ENCODE data around the gene SLC7A5. TPM values are rescaled to one million over a fixed set of nuclear protein-coding genes. Genes with fewer than 3 reads are reported as not detected.
A peak's percentile ranks its signal among the peaks of the same experiment; 100 is the strongest.
"Not testable (repeated sequence)": the region's sequence is repeated elsewhere in the genome, so short reads cannot be mapped to it uniquely, and the experiment has no call there.

The SLC7A5 gene
- total and polyA plus RNA-seq, 12 donors = 1.2 to 15.3 (median 4.1) TPM

DNA sequence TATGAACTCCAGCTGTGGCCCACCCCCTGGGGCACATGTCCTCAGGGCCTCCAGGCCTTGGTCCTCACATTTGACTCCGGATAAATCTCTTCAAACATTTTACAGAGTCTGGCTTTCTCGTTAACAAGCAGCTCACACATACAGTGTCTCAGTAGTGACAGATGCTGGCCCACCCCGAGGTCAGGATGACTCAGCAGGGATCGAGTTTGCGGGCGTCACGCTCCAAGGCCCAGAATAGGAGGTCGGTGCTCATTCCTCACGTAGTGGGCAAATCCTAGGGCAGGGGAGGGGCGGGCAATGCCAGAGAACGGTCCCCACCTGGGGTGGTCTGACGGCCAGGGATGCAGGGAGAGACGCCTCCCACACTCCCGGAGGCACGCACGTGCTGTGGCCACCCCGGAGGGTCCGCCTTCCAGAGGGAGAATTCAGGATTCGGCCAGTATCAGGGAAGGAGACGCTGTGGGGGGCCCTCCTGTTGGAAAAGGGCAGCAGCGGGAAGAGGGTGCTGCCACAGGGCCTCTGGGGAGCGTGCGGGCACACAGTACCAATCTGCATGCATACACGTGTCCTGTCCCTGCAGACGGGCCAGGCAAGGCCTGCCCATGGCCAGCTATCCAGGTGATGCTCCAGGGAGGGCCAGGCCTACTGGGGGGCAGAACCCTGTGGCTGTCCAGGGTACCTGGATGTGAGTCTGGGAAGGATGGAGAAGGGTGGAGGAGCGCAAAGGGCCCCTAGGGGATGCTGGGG lies 8.6 kb downstream of the SLC7A5 start:
- no peak for DNase-seq
- H3K4me1 ChIP-seq = peaks cover 2 to 47% (median 22%) of the 10 kb centered on the region in 9 donors
- H3K36me3 ChIP-seq = peaks cover 0 to 9% (median 0%) of the 10 kb centered on the region in 9 donors
- peak; percentile 31 to 63 (median 50) for ATAC-seq
- H3K27ac ChIP-seq = peak overlapping the region in 5 of 10 donors; percentile 7 to 45 (median 26)
- no peak overlapping the region for H3K4me3 ChIP-seq
- intact Hi-C loops (cut with DNase I) = no loop called here
- 67 to 76% methylated on average over 26 of the region's 26 CpGs for WGBS, 2 donors
- no peaks in the 10 kb centered on the region for H3K9me3 ChIP-seq
- H3K27me3 ChIP-seq = no peaks in the 10 kb centered on the region
- TF ChIP-seq, protein P1, sequence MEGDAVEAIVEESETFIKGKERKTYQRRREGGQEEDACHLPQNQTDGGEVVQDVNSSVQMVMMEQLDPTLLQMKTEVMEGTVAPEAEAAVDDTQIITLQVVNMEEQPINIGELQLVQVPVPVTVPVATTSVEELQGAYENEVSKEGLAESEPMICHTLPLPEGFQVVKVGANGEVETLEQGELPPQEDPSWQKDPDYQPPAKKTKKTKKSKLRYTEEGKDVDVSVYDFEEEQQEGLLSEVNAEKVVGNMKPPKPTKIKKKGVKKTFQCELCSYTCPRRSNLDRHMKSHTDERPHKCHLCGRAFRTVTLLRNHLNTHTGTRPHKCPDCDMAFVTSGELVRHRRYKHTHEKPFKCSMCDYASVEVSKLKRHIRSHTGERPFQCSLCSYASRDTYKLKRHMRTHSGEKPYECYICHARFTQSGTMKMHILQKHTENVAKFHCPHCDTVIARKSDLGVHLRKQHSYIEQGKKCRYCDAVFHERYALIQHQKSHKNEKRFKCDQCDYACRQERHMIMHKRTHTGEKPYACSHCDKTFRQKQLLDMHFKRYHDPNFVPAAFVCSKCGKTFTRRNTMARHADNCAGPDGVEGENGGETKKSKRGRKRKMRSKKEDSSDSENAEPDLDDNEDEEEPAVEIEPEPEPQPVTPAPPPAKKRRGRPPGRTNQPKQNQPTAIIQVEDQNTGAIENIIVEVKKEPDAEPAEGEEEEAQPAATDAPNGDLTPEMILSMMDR (IDR thresholded peaks at IDR 0.05) = no peak

DNA sequence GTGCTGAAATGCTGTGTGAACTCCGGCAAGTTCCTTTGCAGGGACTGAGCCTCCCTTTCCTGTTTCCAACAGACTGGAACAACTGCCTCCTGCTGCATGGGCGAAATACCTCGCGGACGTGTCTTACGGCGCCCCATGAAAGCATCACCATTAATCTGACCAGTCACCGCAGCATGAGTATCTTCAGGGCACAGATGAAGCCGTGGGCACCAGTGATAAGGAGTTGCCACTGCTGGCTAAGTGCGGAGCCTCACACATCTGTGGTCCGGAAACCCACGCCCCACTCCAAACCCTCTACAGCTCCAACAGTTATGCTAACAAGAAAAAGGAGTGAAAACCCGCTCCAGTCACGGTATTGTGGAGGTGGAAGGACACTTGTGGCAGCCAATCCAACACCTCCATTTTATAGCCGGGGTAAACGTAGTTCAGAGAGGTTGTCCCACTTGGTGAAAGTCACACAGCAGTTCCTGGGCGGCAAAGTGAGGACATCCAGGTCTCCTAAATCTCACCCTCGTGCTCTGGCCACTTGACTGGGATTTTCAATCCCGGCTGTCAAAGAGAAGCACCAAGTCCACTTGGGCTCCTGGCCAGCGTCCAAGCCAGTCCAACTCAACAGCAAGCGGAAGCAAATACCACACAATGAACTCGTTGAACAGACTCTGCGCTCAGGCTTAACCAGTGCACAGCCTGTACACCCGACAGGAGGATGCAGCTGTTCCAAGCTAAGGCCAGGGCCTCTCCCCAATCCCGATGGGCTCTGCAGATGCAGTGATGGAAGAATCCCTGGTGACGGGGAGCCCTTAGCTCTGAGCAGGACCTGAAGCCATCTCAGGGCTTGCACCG lies 10.9 kb downstream of the SLC7A5 start:
- H3K9me3 ChIP-seq, H3K27me3 ChIP-seq, H3K36me3 ChIP-seq, H3K4me3 ChIP-seq: not testable (repeated sequence)
- Histone ChIP-seq H3K4me1 (peaks cover 4 to 70% (median 26%) of the 10 kb centered on the region in 9 donors), H3K27ac (peak overlapping the region in 2 of 10 donors; percentile 15 to 96)
- ATAC-seq (peak in 2 of 8 donors; percentile 31 to 32), DNase-seq (peak; percentile 38 to 72)
- 61 to 73% methylated on average over 27 of the region's 27 CpGs for WGBS, 2 donors
- intact Hi-C loops (cut with DNase I) = loop anchor here in 2 of 10 donors (10.0 kb wide), 1 partner anchor 46 kb away; no protein-coding TSS in a partner anchor

DNA sequence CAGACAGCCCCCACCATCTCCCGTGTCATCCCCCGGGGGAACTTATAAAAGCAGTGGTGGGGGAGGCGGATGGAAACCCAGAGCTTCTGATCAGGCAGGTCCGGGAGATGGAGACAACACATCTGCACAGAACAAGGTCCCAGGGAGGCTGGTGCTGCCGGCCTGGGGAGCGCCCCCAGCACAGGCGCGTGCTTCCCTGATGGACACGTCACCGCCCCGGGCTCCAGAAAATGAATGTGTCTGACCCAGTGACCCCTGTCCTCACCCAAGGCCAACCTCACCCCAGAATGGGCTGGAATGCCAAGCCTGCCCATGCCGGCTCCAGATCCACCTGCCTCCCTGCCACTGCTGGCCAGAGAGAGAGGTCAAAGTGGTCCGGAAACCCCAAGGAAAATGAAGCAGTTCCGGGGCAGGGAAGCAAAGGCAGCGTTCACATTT lies 12.5 kb downstream of the SLC7A5 start:
- H3K4me1 ChIP-seq = peaks cover 7 to 75% (median 32%) of the 10 kb centered on the region in 9 donors
- TF ChIP-seq, protein P1 (IDR thresholded peaks at IDR 0.05) = no peak
- no peaks in the 10 kb centered on the region for H3K36me3 ChIP-seq
- H3K4me3 ChIP-seq = peak overlapping the region in 1 of 10 donors; percentile 43
- H3K27ac ChIP-seq = peak overlapping the region in 5 of 10 donors; percentile 12 to 96 (median 58)
- DNase-seq (no peak), ATAC-seq (no peak)
- intact Hi-C loops (cut with DNase I) = loop anchor here in 2 of 10 donors (10.0 kb wide), 1 partner anchor 48 kb away; no protein-coding TSS in a partner anchor
- WGBS, 2 donors = 79 to 92% methylated on average over 15 of the region's 15 CpGs
- H3K9me3 ChIP-seq = no peaks in the 10 kb centered on the region
- H3K27me3 ChIP-seq = peaks cover 0 to 4% (median 0%) of the 10 kb centered on the region in 7 donors

DNA sequence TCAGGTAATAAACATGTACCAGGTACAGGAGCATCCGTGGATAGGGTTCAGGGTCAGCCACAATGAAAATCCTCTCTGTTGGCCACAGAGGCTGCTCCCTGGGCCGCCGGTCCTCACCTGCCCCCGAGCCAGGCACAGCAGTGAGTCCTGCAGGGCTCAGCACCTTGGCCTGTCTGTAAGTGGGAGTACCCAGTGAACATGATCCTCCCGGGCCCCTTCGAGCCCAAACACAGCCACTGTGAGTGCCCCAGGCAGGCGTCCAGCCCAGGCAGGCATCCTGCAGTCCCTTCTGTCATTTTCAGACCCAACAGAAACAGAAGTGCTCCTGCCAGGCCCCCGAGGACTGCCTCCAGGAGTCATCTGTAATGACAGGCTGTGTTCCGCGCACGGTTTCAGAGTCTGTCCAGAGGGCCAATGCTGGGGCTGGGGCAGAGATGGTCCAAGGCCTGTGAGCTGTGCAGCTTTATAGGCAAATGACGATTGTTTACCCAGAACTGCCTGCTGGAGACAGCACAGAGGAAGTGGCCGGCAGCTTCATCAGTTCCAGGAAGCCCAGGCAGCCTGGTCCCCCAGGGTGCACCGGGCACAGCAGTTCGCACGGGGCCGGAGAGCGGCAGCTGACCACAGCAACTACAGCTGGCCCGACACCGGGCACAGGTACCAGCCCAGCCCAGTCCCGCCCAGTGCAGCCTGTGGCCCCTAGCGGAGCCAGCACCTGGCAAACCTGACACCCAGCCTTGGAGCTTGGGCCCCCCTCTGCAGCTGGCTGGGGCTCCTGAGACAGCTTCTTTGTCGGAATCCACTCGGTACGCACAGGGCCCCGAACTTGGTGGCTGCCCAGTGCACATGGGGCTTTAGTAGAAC lies 13.2 kb downstream of the SLC7A5 start:
- WGBS, 2 donors = 62 to 74% methylated on average over 23 to 26 of the region's 26 CpGs
- Histone ChIP-seq H3K9me3 (no peaks in the 10 kb centered on the region), H3K36me3 (peaks cover 0 to 7% (median 0%) of the 10 kb centered on the region in 9 donors), H3K4me3 (peak overlapping the region in 1 of 10 donors; percentile 43), H3K4me1 (peaks cover 7 to 70% (median 30%) of the 10 kb centered on the region in 9 donors), H3K27me3 (peaks cover 0 to 8% (median 0%) of the 10 kb centered on the region in 7 donors), H3K27ac (peak overlapping the region in 8 of 10 donors; percentile 12 to 96 (median 58))
- peak in 6 of 8 donors; percentile 9 to 52 (median 23) for ATAC-seq
- peak; percentile 31 to 56 for DNase-seq
- intact Hi-C loops (cut with DNase I) = loop anchor here in 2 of 10 donors (10.0 kb wide), 1 partner anchor 49 kb away; no protein-coding TSS in a partner anchor
- TF ChIP-seq, protein P1 (IDR thresholded peaks at IDR 0.05) = no peak
